GM21526 (cell line): ENCODE results near the gene SH3D21.

Experiments used
- ATAC-seq: cut with Tn5 transposase; IDR thresholded peaks from one replicate; pipeline ENCODE4 v1.9.1; 2021; ENCODE audit warnings: moderate library complexity; ENCODE audit not compliant: unreplicated experiment, low FRiP score

The SH3D21 gene

GRCh38 chr1:36306210-36306901 is at the start of gene SH3D21:
Gene SH3D21 (plus strand): TSS chr1:36306368. CDS start chr1:36306421, 53 bp downstream.
- peak; percentile 33 for ATAC-seq

GRCh38 chr1:36256558-36257374 is 49.4 kb upstream of the SH3D21 start:
- no peak for ATAC-seq

DNA sequence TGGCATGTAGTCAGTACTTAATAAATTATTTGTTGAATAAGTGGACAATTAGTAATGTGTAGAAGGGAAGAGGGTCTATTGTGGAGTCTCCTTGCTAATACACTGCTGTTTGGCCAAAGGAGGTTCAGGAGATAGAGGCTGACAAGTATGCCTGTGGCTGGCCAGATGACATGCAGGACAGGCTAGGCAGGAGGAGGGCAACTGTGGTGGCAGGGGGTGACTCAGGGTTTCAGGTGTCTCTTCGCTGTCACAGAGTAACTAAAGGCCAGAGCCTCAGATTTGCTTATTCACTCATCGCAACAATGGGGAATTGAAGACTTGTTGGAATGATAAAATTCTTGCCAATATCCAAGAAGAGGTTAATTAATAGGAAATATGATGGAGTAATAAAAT is 48.8 kb upstream of the SH3D21 start:
- no peak for ATAC-seq

- no peak for ATAC-seq
Observed at GRCh38 chr1:36258960-36259344, 47.2 kb upstream of the SH3D21 start.

DNA sequence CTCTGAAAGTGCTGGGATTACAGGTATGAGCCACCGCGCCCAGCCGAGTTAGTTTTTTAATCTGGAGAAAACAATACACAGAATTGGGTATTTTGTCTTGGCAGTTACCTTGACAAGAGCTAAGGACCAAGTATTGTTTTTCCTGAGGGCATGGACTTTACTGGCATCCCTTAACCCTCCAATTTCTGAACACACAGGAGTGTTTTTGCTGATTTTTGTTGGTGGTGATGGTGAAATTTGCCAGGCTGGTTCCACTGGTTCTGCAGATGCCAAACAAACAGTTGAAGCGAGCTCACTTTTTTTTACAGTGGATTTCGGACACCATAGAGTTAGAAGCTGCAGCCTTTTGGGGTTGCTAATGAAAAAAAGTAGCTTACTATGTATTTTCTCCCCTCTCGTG is 37.2 kb upstream of the SH3D21 start:
- no peak for ATAC-seq

GRCh38 chr1:36269408-36269838 is 36.7 kb upstream of the SH3D21 start:
- ATAC-seq = no peak

- ATAC-seq = no peak
Observed at GRCh38 chr1:36273024-36273423, 33.1 kb upstream of the SH3D21 start.

DNA sequence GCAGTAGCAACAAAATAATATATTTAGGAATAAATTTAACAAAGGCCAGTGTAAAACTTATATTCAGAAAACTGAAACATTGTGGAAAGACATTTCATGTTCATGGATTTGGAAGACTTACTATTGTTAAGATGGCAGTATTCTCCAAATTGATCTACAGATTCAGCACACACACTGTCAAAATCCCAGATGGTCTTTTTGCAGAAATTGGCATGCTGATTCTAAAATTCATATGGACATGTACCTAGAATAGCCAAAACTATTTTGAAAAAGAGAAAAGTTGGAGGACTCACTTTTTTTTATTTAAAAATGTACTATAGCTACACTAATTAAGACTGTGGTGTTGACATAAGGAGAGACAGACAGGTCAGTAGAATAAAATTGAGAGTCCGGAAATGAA is 32.0 kb upstream of the SH3D21 start:
- ATAC-seq = no peak

DNA sequence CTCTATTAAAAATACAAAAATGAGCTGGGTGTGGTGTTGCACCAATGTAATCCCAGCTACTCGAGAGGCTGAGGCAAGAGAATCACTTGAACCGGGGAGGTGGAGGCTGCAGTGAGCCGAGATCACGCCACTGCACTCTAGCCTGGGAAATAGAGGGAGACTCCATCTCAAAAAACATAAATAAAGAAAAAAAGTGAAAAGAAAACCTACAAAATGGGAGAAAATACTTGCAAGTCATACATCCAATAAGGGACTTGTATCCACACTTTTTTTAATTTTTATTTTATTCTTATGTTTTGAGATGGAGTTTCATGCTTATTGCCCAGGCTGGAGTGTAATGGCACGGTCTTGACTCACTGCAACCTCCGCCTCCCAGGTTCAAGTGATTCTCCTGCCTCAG is 29.5 kb upstream of the SH3D21 start:
- ATAC-seq = no peak

DNA sequence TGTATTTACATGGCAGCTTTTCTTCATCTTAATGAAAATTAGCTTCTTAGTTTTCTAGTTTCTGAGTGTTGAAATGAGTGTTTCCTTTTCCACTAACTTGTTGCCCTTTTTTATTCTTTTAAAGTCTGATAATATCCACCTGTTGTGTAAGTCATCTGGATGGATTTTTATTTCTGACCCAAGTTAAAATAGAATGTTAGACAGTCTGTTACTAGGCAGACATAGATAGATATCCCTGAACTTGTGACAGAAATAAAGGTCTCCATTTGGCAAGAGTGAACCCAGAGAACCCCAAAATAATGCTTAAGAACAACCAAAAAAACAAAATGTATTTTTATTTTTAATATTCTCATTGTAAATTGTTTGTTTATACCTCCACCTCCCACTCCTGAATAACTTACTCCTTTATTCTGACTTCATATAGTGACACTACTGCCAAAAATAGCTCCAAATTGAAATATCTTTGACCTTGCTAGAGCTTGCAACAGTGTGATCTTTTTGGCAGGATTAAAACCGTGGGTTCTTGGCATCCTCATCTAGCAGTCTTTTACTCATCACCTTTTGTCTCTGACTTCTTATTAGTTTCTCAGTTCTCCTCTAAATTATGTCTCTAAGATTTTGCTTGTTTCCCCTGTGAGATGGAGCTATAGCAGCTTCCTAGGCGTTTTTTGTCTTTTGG is 26.9 kb upstream of the SH3D21 start:
- ATAC-seq = no peak

DNA sequence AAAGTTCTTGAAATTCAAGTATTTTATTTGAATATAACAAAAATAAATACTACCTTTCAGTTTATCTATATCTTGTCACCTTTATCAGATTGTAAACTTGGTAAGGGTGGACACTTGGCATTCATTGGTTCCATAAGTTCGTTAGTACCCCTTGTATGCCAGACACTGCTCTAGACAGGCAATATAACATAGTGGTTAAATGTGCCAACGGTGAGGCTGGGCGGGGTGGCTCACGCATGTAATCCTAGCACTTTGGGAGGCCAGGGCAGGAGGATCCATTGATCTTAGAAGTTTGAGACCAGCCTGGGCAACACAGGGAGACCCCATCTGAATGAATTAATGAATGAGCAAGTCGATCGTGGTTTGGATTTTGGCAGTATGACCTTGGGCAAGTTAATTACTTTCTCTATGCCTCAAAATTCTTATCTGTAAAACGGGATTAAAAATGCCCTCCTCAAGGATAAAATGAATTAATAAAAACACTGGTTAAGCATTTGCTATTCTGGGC is 26.3 kb upstream of the SH3D21 start:
- no peak for ATAC-seq

- ATAC-seq = no peak
Observed at GRCh38 chr1:36284061-36284460, 22.1 kb upstream of the SH3D21 start.

- no peak for ATAC-seq
Observed at GRCh38 chr1:36284517-36284916, 21.7 kb upstream of the SH3D21 start.

DNA sequence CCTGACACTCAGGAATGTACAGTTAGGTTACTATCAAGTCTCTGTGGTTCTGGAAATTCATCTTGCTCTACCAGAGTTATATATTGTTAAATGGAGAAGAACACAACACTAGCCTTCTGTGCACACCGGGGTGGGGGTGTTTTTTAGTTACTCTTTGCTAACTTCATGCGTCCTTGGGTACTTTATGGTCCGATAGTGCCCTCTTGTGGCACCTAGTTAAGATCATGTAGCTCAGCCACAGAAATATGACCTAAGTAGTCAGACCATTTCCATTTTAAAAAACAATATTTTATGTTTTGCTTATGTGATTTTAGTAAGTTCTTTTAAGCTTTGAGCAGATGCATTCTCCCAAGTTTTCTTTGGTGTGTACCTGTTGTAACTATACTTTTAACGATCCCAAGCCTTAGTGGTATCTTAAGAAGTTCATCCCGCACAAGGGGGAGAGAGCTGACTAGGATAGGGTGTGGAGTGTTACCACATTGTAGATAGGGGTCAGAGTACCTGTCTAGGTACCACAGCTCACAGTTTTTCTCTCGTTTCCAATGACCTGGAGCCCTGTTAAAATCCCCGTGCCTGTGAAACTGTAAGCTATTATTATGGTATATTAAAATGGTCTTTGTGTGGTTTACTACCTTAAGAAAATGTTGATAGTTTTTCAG is 20.6 kb upstream of the SH3D21 start:
- ATAC-seq = no peak

DNA sequence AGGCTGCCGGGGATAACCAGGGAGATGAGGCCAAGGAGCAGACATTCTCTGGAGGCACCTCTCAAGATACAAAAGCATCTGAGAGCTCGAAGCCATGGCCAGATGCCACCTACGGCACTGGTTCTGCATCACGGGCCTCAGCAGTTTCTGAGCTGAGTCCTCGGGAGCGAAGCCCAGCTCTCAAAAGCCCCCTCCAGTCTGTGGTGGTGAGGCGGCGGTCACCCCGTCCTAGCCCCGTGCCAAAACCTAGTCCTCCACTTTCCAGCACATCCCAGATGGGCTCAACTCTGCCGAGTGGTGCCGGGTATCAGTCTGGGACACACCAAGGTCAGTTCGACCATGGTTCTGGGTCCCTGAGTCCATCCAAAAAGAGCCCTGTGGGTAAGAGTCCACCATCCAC is 19.4 kb upstream of the SH3D21 start:
- no peak for ATAC-seq

GRCh38 chr1:36287595-36287994 is 18.6 kb upstream of the SH3D21 start:
- ATAC-seq = no peak

DNA sequence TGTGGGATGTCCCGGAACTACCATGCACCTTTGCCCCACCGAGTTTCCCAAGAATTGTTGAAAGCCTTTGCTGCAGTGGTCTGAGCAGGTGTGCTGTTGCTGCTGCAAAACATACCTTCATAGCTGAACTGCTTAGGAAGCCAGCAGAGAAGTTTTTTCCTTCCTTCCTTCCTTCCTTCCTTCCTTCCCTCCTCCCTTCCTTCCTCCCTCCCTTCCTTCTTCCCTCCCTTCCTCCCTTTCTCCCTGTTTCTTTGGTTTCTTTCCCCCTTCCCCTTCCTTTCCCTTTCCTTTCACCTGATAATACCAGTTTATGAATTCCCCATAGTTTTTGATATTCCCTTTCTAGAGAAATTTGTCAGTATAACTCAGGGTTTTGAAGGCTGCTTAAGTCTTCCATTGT is 10.8 kb upstream of the SH3D21 start:
- no peak for ATAC-seq

DNA sequence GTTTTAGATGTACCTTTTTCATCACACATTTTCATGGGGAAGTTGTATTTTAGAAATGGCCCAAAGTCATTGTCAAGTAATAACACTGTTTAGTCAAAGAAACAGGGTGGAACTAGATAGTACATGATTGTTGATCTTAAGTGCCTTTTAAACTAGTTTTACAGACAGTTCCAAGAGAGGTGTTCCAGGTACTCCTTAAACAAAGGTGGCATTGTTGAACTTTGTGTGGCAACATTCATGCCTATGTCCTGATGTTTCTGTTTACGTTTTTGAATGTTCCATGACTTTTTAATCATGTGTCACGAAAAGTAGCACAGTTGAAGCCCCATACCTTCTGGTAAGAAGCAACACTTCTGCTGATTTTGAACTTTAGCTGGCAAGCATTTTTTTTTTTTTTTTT is 9.1 kb upstream of the SH3D21 start:
- ATAC-seq = no peak

- no peak for ATAC-seq
Observed at GRCh38 chr1:36298640-36299039, 7.5 kb upstream of the SH3D21 start.

GRCh38 chr1:36300526-36300925 is 5.6 kb upstream of the SH3D21 start:
- no peak for ATAC-seq

DNA sequence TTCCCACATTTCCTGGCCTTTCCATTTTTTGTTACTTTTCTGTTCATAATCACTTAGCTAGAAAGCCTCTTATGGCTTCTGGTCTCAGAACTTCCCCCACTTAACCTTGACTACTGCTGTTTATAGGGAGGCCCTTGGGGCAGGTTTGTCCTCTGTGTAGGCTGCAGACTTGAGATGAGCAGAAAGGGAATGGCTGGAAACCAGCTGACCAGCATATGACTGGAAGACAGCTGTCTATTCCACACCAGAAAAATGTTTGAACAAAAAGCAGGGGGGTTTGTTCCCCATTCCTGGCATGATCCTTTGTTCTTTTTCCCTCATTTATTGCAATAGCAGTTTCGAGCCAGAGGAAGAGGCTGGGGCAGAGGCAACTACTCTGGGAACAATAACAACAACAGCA is 4.9 kb upstream of the SH3D21 start:
- no peak for ATAC-seq
